Natural killer cell (primary cell): ENCODE results near the gene ASIC3. TPM values are rescaled to one million over a fixed set of nuclear protein-coding genes. Genes with fewer than 3 reads are reported as not detected.
A peak's percentile ranks its signal among the peaks of the same experiment; 100 is the strongest.

Source experiments
- ATAC-seq, 3 donors: fragments of 150-1000 bp in 2 of 3; fragments of 200-7000 bp in 1 of 3; cut with Tn5 transposase; 1 replicate in 1 of 3; 2 replicates in 2 of 3; pipeline ENCODE4 v1.10.0; 2021; ENCODE audit warnings: mild to moderate bottlenecking in 2 of 3, moderate library complexity in 2 of 3
- DNase-seq, 2 donors: peaks; one replicate each; pipeline versions ENCODE4 v3.0.0 to v3.0.0-alpha.2; 2013 to 2021; ENCODE audit warnings: mixed read lengths in 1 of 2
- H3K27ac ChIP-seq: one replicate; pipeline ENCODE4 v1.5.1; 2013; ENCODE audit warnings: mild to moderate bottlenecking, low read length
- H3K27me3 ChIP-seq: one replicate; pipeline ENCODE4 v1.6.1; 2013; ENCODE audit warnings: low read length; ENCODE audit not compliant: control insufficient read depth, insufficient read depth
- H3K36me3 ChIP-seq: one replicate; pipeline ENCODE4 v1.6.1; 2013; ENCODE audit warnings: low read length; ENCODE audit not compliant: control insufficient read depth, insufficient read depth
- H3K4me1 ChIP-seq: one replicate; pipeline ENCODE4 v1.6.1; 2013; ENCODE audit warnings: low read length; ENCODE audit not compliant: control insufficient read depth, insufficient read depth
- H3K4me3 ChIP-seq: one replicate; pipeline ENCODE4 v1.5.1; 2013; ENCODE audit warnings: low read length
- H3K9me3 ChIP-seq: one replicate; pipeline ENCODE4 v1.6.1; 2013; ENCODE audit warnings: low read length; ENCODE audit not compliant: control insufficient read depth, insufficient read depth
- H3K27ac Mint-ChIP-seq, 2 donors: one replicate each; pipeline ENCODE4 v1.8.0; 2022; ENCODE audit warnings: mild to moderate bottlenecking in 2 of 2, mixed read lengths in 2 of 2, moderate library complexity in 1 of 2
- H3K27me3 Mint-ChIP-seq, 2 donors: one replicate each; pipeline ENCODE4 v1.8.0; 2022; ENCODE audit warnings: low read depth in 2 of 2, mixed read lengths in 2 of 2
- H3K36me3 Mint-ChIP-seq: one replicate; pipeline ENCODE4 v1.8.0; 2022; ENCODE audit warnings: mixed read lengths
- H3K4me1 Mint-ChIP-seq, 2 donors: one replicate each; pipeline ENCODE4 v1.8.0; 2022; ENCODE audit warnings: mixed read lengths in 2 of 2
- H3K4me3 Mint-ChIP-seq: one replicate; pipeline ENCODE4 v1.8.0; 2022; ENCODE audit warnings: mild to moderate bottlenecking, moderate library complexity, mixed read lengths
- H3K9me3 Mint-ChIP-seq, 2 donors: one replicate each; pipeline ENCODE4 v1.8.0; 2022; ENCODE audit warnings: mixed read lengths in 2 of 2
- CTCF ChIP-seq: fragments of 200-600 bp; IDR thresholded peaks from one replicate; pipeline ENCODE4 v1.8.0; 2022; ENCODE audit warnings: antibody characterized with exemption
- WGBS: methylation state at CpG from one replicate; pipeline ENCODE4 v1.1.7; 2013; ENCODE audit warnings: missing lambda C conversion rate; ENCODE audit not compliant: insufficient coverage; 5-methylcytosine and 5-hydroxymethylcytosine counted together
- intact Hi-C: fragments of 100-400 bp; cut with micrococcal nuclease; formaldehyde crosslinking; loops from one replicate; pipeline ENCODE4 v1.14.2; 2022
- total RNA-seq, 4 donors: library from RNA; stranded (reverse); fragments of 120-200 nt in 1 of 4; gene quantifications; one replicate each; pipeline versions ENCODE4 v1.2.3 to v1.2.4, GENCODE V29; 2013 to 2022

ASIC3 gene
- total RNA-seq, 3 donors from 2014 or later (not counting 1 experiment from before 2014, with no cell fraction given) = 5.7 to 7.9 (median 5.9) TPM

GRCh38 chr7:151028948-151029501, 19.3 kb upstream of the ASIC3 start:
- Histone ChIP-seq H3K4me1 (peaks cover 17% of the 10 kb centered on the region), H3K9me3 (no peaks in the 10 kb centered on the region), H3K36me3 (no peaks in the 10 kb centered on the region), H3K27ac (peak overlapping the region; percentile 96), H3K27me3 (no peaks in the 10 kb centered on the region), H3K4me3 (peak overlapping the region; percentile 84)
- TF ChIP-seq CTCF = peak; percentile 25
- H3K4me1 Mint-ChIP-seq = peaks cover 15 to 16% of the 10 kb centered on the region in 2 donors
- peak overlapping the region; percentile 95 for H3K4me3 Mint-ChIP-seq
- no peaks in the 10 kb centered on the region for H3K36me3 Mint-ChIP-seq
- ATAC-seq = no peak
- no peak for DNase-seq
- intact Hi-C loops = loop anchor here (1.0 to 2.0 kb wide), 3 partner anchors 29 to 82 kb away; partner anchors contain the start of gene FASTK
- peak overlapping the region; percentile 96 to 97 for H3K27ac Mint-ChIP-seq
- no peaks in the 10 kb centered on the region for H3K9me3 Mint-ChIP-seq
- H3K27me3 Mint-ChIP-seq = no peaks in the 10 kb centered on the region
- 85% methylated on average over 15 of the region's 17 CpGs for WGBS

- intact Hi-C loops = no loop called here
- H3K4me3 ChIP-seq = no peak overlapping the region
- H3K27ac Mint-ChIP-seq = no peak overlapping the region
- H3K4me1 ChIP-seq = peaks cover 17% of the 10 kb centered on the region
- H3K9me3 ChIP-seq = no peaks in the 10 kb centered on the region
- ATAC-seq (no peak), DNase-seq (no peak)
- H3K27me3 ChIP-seq = no peaks in the 10 kb centered on the region
- no peaks in the 10 kb centered on the region for H3K27me3 Mint-ChIP-seq
- peaks cover 13% of the 10 kb centered on the region for H3K36me3 ChIP-seq
- H3K36me3 Mint-ChIP-seq = no peaks in the 10 kb centered on the region
- peaks cover 15 to 16% of the 10 kb centered on the region in 2 donors for H3K4me1 Mint-ChIP-seq
- no peak overlapping the region for H3K27ac ChIP-seq
- H3K4me3 Mint-ChIP-seq = no peak overlapping the region
- TF ChIP-seq CTCF = no peak
- no peaks in the 10 kb centered on the region for H3K9me3 Mint-ChIP-seq
- 97% methylated on average over 3 of the region's 4 CpGs for WGBS
Measured at GRCh38 chr7:151031011-151031410, 17.3 kb upstream of the ASIC3 start.

- ATAC-seq (no peak), DNase-seq (no peak)
- H3K4me3 ChIP-seq = no peak overlapping the region
- no peak for TF ChIP-seq CTCF
- Mint-ChIP-seq H3K36me3 (no peaks in the 10 kb centered on the region), H3K27ac (no peak overlapping the region), H3K4me1 (peaks cover 6 to 8% of the 10 kb centered on the region in 2 donors), H3K9me3 (no peaks in the 10 kb centered on the region), H3K4me3 (no peak overlapping the region), H3K27me3 (no peaks in the 10 kb centered on the region)
- intact Hi-C loops = no loop called here
- no peaks in the 10 kb centered on the region for H3K9me3 ChIP-seq
- H3K27me3 ChIP-seq = no peaks in the 10 kb centered on the region
- H3K36me3 ChIP-seq = peaks cover 23% of the 10 kb centered on the region
- H3K4me1 ChIP-seq = peaks cover 9% of the 10 kb centered on the region
- no peak overlapping the region for H3K27ac ChIP-seq
- WGBS = 93% methylated on average over 17 of the region's 17 CpGs
Measured at GRCh38 chr7:151032936-151033863, 15.1 kb upstream of the ASIC3 start.
